Activated CD8-positive, alpha-beta memory T cell treated with anti-CD3 and anti-CD28 coated beads, Interleukin-2, amount 50 U/mL, for 48 hours (primary cell): ENCODE measurements around the gene ATP1A2.

Experiments
- DNase-seq: peaks from one replicate; pipeline ENCODE4 v3.0.0-alpha.2; 2020

ATP1A2 gene

GRCh38 chr1:160151303-160151702, 35.7 kb downstream of the ATP1A2 start, which contains the start of gene ATP1A4:
Gene ATP1A4, plus strand, starts transcription at chr1:160151603. Its CDS starts 438 bp downstream, at chr1:160152041.
- no peak for DNase-seq

GRCh38 chr1:160154790-160155189, 39.2 kb downstream of the ATP1A2 start:
- DNase-seq: no peak

- DNase-seq: no peak
These were observed 40.8 kb downstream of the ATP1A2 start for GRCh38 chr1:160156361-160156760.

GRCh38 chr1:160157174-160157573, 41.6 kb downstream of the ATP1A2 start:
- DNase-seq: no peak

- no peak for DNase-seq
These were observed 42.5 kb downstream of the ATP1A2 start for GRCh38 chr1:160158031-160158430.

GRCh38 chr1:160158534-160158933, 43.0 kb downstream of the ATP1A2 start:
- no peak for DNase-seq

GRCh38 chr1:160159846-160160245, 44.3 kb downstream of the ATP1A2 start:
- no peak for DNase-seq

- DNase-seq: no peak
These were observed 46.6 kb downstream of the ATP1A2 start for GRCh38 chr1:160161965-160162705.

- no peak for DNase-seq
These were observed 47.4 kb downstream of the ATP1A2 start for GRCh38 chr1:160162931-160163330.

GRCh38 chr1:160163615-160164014, 48.1 kb downstream of the ATP1A2 start:
- no peak for DNase-seq

- DNase-seq: no peak
These were observed 48.6 kb downstream of the ATP1A2 start for GRCh38 chr1:160164121-160164520.

GRCh38 chr1:160166166-160166868, 50.8 kb downstream of the ATP1A2 start:
- DNase-seq: no peak

GRCh38 chr1:160167056-160167455, 51.5 kb downstream of the ATP1A2 start:
- DNase-seq: no peak

GRCh38 chr1:160167580-160167979, 52.0 kb downstream of the ATP1A2 start:
- no peak for DNase-seq

- no peak for DNase-seq
These were observed 52.5 kb downstream of the ATP1A2 start for GRCh38 chr1:160168016-160168415.

- no peak for DNase-seq
These were observed 53.2 kb downstream of the ATP1A2 start for GRCh38 chr1:160168609-160169369.

GRCh38 chr1:160169553-160170399, 54.2 kb downstream of the ATP1A2 start:
- no peak for DNase-seq

GRCh38 chr1:160171354-160171753, 55.8 kb downstream of the ATP1A2 start:
- no peak for DNase-seq

GRCh38 chr1:160171980-160172379, 56.4 kb downstream of the ATP1A2 start:
- DNase-seq: no peak

- DNase-seq: no peak
These were observed 61.7 kb downstream of the ATP1A2 start for GRCh38 chr1:160177231-160177630.

GRCh38 chr1:160177667-160178066, 62.1 kb downstream of the ATP1A2 start:
- no peak for DNase-seq

GRCh38 chr1:160178731-160179130, 63.2 kb downstream of the ATP1A2 start:
- no peak for DNase-seq

- DNase-seq: no peak
These were observed 63.8 kb downstream of the ATP1A2 start for GRCh38 chr1:160179336-160179735.
